ENCODE data around the gene FAM120A. TPM values are rescaled to one million over a fixed set of nuclear protein-coding genes. Genes with fewer than 3 reads are reported as not detected.

The FAM120A gene
- total RNA-seq, 2 donors from 2014 or later = 79.6 to 79.7 TPM

DNA sequence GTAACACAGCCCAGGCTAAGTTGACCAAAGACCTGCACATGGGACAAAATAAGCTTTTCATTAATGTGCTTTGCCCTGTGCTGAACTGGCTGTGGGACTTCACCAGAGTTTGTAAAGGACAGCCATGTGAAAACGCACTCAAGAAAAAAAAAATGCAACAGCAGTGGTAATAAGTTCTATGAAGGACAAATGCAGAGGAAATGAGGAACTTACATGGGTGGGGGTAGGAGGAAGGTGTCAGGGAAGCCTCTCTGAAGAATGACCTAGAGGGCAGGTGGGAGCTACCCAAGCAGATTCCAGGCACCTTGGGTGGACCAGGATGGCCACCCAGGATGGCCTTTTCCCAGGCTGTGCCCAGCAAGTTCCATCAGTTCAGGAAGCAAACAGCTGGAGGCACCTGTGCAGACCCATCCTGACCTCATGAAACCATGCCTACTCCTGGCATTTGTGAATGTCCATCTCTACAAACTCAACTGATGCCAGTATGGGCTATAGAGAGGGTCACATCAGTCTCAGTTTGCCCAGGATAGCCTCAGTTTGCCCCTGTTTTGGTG, 118.2 kb downstream of the FAM120A start:
- ATAC-seq (no peak), DNase-seq (no peak)
- intact Hi-C loops (cut with DNase I) = loop anchor here (5.0 to 10.0 kb wide), 2 partner anchors 115 to 117 kb away; partner anchors contain the start of genes FAM120A (in 2 of the 2) and FAM120AOS (in 2 of the 2)

DNA sequence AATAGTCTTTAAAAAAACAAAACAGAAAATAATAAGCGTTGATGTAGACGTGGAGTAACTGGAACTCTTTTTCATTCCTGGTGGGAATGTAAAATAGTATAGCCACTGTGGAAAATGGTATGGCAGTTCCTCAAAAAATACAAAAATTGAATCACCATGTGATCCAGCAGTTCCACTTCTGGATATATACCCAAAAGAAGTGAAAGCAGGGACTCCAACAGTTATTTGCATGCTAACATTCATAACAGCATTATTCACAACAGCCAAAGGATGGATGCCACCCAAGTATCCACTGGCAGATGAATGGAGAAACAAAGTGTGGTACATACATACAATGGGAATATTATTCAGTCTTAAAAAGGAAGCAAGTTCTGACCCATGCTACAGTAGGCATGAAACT, 120.7 kb downstream of the FAM120A start:
- ATAC-seq = no peak
- intact Hi-C loops (cut with DNase I) = loop anchor here in 1 of 2 donors (10.0 kb wide), 1 partner anchor 117 kb away; the partner anchor contains the start of genes FAM120A and FAM120AOS
- DNase-seq = no peak

DNA sequence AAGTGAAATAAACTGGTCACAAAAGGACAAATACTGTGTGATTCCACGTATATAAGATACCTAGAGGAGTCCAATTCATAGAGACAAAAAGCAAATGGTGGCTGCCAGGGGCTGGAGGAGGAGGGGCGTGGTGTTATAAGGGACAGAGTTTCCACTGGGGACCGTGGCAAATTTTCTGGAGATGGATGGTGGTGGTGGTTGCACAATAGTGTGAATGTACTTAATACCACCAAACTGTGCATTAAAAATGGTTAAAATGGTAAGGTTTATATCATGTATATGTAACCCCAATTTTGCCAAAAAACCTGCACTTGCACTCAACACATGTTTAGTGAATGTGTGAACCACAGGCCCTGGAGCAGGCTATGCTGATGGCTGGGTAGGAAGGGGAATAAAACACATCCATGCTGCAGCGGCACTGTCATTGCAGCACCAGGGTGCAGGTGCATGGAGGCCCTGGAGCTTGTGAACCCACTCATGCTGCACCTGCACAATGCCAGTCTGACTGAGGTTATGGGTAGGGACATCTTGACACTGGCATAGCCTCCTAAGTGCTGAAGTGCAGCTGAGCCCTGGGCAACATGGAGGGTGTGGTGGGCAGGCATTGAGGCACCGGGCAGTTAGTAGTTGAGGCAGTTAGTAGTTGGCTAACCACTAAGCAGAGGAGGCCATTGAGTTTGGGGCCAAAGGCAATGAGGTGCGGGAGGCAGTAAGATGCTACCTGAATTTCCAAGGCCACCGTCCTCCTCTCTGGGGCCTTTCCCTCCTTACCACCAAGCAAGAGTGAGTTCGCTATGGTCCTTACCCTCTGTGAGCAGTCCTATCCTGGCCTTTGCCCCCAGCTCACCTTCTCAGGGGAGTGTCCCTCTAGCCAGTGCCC, 121.4 kb downstream of the FAM120A start:
- DNase-seq (no peak), ATAC-seq (no peak)
- intact Hi-C loops (cut with DNase I) = loop anchor here in 1 of 2 donors (10.0 kb wide), 1 partner anchor 118 kb away; the partner anchor contains the start of genes FAM120A and FAM120AOS

DNA sequence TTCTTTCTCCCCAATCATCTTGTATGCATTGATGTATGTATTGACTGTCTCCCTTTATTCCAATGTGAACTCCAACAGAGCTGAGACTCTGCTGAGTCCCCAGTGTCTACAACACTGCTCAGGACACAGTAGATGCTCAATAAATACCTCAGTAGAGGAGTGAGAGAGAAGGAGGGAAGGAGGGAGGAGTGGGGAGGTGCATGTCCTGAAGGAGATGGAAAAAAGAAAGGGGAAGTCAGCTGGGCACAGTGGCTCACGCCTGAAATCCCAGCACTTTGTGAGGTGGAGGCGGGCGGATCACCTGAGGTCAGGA, 122.0 kb downstream of the FAM120A start:
- DNase-seq (no peak), ATAC-seq (no peak)
- intact Hi-C loops (cut with DNase I) = loop anchor here in 1 of 2 donors (10.0 kb wide), 1 partner anchor 119 kb away; the partner anchor contains the start of genes FAM120A and FAM120AOS

DNA sequence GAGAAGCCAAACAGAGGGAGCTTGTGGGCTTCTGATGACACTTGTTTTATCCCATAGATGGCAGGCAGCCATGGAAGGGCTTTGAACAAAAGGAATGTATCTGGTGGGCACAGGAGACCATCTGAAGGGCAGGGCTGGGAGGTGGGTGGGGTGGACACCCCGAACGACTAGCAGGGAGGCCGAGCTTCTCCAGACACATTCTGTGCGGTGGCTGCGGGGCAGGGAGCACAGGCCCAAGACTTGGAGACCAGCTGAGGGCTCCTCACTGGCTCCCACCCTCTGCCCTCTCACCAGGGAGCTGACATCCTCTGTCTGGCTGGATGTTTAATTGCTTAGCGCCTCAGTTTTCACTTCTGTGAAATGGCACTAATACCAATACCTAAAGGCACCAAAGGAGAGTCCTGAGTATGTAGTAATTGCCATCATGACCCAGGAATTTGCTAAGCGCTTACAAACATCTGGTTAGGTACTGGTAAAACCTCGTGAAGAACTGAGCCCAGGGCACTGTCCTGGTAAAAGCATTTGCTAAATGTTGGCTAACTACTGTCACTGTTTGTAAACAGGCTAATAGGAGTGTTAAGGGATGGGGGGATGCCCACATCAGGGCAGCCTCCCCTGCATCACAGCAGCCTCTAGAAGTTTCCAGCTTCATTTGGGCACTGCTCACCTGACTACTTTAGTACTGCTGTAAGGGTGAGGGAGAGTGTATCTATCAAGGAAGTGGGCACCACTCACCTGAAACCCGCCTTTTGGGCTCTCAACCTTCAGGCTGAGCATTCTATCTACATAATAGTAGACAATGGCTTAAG, 122.8 kb downstream of the FAM120A start:
- intact Hi-C loops (cut with DNase I) = loop anchor here in 1 of 2 donors (10.0 kb wide), 1 partner anchor 119 kb away; the partner anchor contains the start of genes FAM120A and FAM120AOS
- no peak for ATAC-seq

DNA sequence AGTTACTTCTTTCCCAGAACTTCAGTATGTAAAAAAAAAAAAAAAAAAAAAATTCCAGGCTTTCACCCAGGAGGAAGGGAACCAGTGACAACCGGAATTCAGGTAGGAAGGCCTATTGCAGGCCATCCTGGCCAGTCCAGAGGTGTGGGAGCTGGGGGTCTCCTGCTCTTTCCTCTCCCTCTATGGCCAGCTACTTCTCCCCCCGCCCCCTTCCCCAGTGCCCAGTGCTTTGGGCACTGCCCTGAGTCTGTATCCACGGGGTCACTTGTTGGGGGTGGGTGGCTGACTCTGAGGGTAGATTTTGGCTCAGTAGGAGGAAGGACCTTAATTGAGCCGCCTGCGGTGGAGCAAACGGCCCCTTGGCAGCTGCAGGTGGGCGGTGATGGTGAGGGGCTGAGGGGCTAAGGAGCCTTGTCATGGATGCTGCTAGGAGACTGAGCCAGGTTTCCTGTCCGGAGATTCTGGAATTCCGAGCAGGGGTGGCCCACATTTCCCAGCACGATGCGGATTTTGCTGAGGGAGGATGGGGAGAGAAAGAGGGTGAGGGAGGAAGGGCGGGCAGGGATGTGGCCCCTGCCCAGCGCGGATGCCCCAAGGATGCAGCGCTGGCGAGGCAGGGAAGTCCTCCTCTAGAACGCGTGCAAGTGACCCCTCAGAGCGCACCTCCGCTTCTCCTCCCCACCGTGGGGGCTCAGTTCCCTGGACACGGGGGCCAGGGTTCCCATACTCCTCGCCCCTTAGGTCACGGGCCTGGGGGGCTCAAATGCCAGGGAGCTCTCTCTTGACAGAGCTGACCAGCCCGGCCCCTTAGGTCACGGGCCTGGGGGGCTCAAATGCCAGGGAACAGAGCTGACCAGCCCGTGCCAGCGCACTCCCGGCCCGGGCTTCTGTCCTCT, 123.7 kb downstream of the FAM120A start:
- intact Hi-C loops (cut with DNase I) = loop anchor here in 1 of 2 donors (10.0 kb wide), 1 partner anchor 120 kb away; the partner anchor contains the start of genes FAM120A and FAM120AOS
- DNase-seq (no peak), ATAC-seq (peak; percentile 1 to 2)

More for the DNA sequence above, 122.8 kb downstream of the FAM120A start:
- no peak for DNase-seq

DNA sequence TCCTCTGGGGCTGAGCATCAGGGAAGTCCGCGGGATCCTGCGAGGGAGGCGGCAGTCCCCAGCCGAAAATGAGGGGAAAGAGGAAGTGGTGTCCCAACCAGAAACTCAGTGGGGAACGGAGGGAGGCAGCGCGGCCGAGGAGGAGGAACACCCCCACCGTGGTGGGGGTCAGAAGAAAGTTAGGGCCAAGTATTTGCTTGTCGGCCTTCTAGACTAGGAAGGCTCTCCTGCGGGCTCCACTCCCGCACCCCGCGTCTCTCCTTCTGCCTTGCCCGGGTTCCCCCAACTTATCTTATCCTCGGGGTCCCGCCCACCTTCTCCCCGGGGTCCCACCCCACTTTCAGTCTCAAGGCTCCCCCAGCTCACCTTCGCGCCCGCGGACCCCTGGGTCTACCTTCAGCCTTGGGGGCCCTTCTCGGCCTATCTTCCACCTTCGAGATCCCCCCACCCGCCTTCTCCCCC, 124.3 kb downstream of the FAM120A start:
- ATAC-seq = peak; percentile 45 to 50
- peak; percentile 65 for DNase-seq
- intact Hi-C loops (cut with DNase I) = loop anchor here in 1 of 2 donors (10.0 kb wide), 1 partner anchor 121 kb away; the partner anchor contains the start of genes FAM120A and FAM120AOS

DNA sequence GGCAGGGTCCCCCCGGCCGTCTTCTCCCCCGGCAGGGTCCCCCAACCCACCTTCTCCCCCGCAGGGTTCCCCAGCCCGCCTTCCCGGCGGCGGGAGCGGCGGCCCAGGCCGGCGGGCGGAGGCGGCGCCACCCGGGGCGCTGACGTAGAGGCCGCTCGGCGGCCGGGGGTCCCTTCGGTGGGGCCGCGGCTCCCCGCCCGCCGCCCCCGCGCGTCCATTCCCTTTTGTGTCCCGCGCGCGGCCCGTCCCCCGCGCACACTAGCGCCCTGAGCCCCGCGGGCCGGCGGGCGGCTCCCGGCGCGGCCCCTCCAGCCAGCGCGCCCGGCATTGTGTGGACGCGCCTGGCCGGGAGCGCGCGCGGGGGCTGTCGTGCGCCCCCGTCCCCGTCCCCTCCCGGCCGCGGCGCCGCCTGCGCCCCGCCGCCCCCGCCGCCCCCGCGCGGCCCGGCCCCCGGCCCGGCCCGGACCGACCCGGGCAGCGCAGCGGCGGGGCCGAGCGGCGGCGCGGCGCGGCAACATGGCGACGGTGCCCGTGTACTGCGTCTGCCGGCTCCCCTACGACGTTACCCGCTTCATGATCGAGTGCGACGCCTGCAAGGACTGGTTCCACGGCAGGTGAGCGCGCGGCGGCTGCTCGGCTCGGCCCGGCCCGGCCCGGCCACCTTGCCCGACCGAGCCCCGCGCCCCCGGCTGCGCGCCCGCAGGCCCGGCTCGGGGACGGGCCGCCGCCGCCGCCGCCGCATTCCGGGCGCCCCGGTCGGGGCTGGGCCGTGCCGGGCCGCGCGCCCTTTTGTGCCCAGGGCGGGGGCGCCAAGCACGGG, 125.0 kb downstream of the FAM120A start, which contains the start of gene PHF2:
TSS of gene PHF2 (plus strand) at position 327 of the 820 bp plus-strand sequence. CDS start at position 517, 190 bp downstream.
- intact Hi-C loops (cut with DNase I) = loop anchor here in 1 of 2 donors (10.0 kb wide), 1 partner anchor 122 kb away; the partner anchor contains the start of genes FAM120A and FAM120AOS
- ATAC-seq (peak; percentile 51 to 64), DNase-seq (no peak)

DNA sequence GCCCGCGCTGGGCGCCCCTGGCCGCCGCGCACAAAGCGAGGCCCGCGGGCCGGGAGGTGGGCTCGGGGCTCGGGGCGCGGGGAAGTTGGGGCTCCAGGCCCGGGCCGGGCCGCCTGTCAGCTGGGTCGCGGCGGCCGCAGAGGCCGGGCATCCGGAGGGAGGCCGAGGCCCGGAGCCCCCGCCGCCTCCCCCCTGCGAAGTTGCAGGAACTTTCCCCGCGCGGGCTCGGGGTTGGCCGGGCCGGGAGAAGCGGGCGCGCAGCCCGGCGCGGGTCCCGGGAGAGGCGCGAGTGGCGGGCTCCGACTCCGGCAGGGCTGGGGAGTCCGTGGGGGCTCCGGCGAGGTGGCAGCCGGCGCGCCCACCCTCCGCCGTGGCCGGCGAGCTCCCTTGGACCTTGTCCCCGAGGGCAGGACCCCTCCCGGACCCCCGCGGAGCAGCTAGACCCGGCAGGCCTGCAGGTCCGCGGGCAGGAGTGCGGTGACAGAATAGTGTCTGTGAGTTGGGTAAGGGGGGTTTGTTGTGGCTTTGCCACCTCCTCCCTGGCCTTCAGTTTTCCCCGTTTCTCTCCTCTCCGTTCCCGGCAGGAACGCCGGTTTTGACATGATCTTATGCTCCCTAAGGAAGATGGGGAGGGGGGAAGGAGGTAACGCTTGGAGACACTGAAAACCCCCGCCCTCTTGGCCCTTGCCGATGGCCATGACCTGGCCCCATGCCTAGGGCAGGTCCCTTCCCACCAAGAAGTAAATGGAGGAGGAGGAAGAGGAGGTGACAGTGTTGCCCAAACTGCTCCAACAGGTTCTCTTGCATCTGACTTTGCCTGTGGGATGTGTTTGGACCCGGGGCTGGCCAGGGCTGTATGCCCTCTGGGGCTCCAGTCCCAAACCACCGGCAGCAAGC, 125.8 kb downstream of the FAM120A start:
- no peak for DNase-seq
- peak; percentile 25 to 31 for ATAC-seq

DNA sequence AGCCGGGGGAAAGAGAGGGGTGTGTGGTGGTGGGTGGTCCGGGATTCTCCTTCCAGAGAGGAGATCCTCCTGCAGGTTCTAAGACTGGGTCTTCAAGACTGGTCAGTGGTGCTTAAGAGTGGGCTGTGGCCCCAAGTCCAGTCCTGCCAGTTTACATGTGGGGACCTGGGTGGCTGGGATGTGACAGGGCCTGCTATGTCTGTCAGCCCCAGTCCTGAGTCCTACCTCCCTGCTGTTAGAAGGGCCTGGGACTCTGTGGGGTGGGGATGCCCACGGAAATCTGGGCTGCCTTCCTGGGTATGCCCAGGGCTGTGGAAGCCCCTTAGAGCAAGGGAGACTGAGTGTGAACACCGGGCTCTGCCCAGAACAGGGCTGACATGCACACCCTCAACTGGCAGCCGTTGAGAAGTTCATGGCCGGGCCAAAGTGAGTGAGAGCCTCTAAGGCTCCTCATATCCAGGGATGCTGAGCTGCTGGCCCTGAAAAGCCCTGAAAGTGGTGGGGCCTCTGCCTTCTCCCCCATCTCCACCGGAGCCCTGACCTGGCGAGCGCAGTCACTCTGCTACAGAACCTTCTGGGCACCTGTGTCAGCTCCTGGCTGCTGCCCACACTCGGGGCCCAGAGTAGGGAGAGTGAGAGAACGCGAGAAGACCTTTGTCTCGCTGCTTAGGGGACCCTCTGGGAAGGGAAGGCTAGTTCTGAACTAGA, 126.6 kb downstream of the FAM120A start:
- intact Hi-C loops (cut with DNase I) = loop anchor here in 1 of 2 donors (10.0 kb wide), 1 partner anchor 123 kb away; the partner anchor contains the start of genes FAM120A and FAM120AOS
- DNase-seq (peak; percentile 25), ATAC-seq (peak in 1 of 2 donors; percentile 3)

More for the DNA sequence above, 125.8 kb downstream of the FAM120A start:
- intact Hi-C loops (cut with DNase I) = loop anchor here in 1 of 2 donors (10.0 kb wide), 1 partner anchor 123 kb away; the partner anchor contains the start of genes FAM120A and FAM120AOS

DNA sequence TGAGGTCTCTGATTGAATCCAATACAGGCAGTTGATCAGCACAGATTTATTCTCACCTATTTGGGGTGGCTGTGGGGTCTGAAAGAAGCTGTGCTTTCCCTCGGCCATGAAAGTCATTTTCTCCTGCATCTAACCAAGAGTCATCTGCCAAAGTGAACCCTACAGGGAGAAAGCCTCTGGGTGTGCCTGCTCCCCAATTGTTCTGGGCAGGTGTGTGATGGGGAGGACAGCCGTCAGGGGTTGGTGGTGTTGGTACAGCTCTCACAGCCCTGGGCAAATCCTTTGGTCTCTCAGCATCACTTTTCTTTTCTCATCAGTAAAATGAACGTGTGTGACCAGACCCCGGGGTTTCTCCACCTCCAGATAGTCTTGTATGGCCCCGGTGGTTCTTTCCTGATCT, 127.4 kb downstream of the FAM120A start:
- DNase-seq = peak; percentile 13
- no peak for ATAC-seq

DNA sequence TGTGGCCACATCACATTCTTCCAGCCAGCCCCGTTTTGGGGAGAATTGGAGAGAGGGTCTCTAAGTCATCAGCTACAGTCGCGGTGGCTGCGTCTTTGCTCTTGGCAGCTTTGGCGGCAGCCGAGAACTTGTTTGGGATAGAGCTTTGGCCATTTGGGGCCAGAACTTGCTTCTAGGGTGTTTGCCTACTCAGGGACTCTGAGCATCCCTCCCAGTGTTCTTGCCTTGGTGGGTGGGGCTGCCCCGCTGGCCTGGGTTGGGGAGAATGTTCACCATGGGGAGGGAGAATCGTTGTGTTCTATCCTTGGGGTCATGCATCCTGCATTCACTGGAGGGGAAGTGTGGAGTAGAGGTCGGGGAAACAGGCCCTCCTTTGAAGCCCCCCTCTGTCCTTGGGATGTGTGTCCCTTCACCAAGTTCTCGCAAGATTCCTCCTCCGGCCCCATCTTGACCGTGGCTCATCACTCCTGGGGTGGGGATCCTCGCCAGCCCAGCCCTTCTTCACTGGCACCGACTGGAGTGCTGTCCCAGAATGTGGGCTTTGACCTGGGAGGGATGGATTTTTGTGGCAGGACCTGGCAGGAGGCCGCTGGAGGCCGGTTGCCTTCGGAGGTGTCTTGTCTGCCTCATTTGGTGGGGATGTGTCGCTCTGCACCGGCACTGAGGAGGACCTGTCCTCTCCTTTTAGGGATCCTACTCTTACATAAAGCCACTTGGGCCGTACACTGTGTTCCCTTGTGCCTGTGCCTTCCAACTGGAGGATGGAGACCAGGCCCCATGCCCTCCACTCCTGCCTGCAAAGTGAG, 128.4 kb downstream of the FAM120A start:
- no peak for ATAC-seq
- intact Hi-C loops (cut with DNase I) = loop anchor here in 1 of 2 donors (10.0 kb wide), 1 partner anchor 125 kb away; the partner anchor contains the start of genes FAM120A and FAM120AOS
- peak; percentile 27 for DNase-seq

More for the DNA sequence above, 127.4 kb downstream of the FAM120A start:
- intact Hi-C loops (cut with DNase I) = loop anchor here in 1 of 2 donors (10.0 kb wide), 1 partner anchor 124 kb away; the partner anchor contains the start of genes FAM120A and FAM120AOS

DNA sequence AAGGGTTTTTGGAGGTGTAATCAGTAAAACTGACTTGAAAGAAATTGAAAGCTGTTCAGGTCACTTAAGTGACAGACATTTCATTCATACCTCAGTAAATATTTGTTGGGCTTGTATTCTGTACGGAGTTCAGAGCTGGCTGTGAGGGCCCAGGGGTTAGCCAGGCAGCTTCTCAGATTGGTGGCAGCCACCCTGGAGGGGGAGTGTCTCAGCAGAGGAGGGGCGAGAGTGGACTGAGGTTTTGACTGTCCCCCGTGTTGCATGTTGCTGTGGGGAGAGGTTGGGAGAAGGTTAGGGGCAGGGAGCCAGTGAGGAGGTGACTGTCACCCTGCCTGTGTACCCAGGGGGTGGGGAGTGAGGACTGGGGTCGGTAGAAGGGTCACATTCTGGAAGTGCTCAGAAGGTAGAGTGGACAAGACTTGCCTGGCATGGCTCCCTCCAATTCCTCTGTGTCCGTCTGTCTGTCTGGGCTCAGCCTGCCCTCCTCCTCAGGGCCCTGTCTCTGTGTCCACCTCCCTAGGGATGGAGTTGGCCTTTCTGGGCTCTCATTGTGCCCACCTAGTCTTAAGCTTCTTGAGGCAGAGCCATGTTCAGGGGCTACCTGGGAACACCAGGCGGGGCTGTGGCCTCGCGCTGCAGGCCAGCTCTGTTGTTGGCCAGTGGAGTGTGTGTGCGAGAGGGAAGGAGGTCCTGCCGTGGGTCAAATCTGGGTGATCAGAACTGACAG, 129.3 kb downstream of the FAM120A start:
- ATAC-seq = no peak
- intact Hi-C loops (cut with DNase I) = no loop called here
- DNase-seq = peak; percentile 20
